ENCODE data around the gene SKP2.

The SKP2 gene

GRCh38 chr5:36156619-36157018 lies 4.7 kb downstream of the SKP2 start:
- Histone ChIP-seq H3K4me1 (ENCODE audit: insufficient read depth, low read length) (peaks cover 63% of the 10 kb centered on the region), H3K27me3 (ENCODE audit: insufficient read depth, low read length, poor library complexity) (no peaks in the 10 kb centered on the region), H3K79me2 (ENCODE audit: insufficient read depth, low read length) (peaks cover 98% of the 10 kb centered on the region), H3K36me3 (ENCODE audit: insufficient read depth, low read length) (peaks cover 87% of the 10 kb centered on the region), H4K20me1 (ENCODE audit: insufficient read depth, low read length) (peaks cover 40% of the 10 kb centered on the region; the same call in 1 of the 2 replicates), H2AFZ (ENCODE audit: low read depth, low read length) (no peak overlapping the region), H3K9ac (ENCODE audit: low read depth, low read length) (no peak overlapping the region), H3K4me3 (ENCODE audit: low read depth in 1 of 2, low read length in 2 of 2) (no peak overlapping the region), H3K4me2 (ENCODE audit: insufficient read depth, low read length) (peak overlapping the region; percentile 88; the same call in 1 of the 2 replicates), H3K9me3 (ENCODE audit: insufficient read depth, low read length, severe bottlenecking) (no peaks in the 10 kb centered on the region), H3K27ac (ENCODE audit: low read length) (no peak overlapping the region)
- no peak for DNase-seq
- ATAC-seq (ENCODE audit: insufficient read depth, low read depth): no peak
- TF ChIP-seq CTCF (IDR thresholded peaks at IDR 0.05; ENCODE audit: borderline replicate concordance, extremely low read depth, low read length, poor library complexity, severe bottlenecking) (no peak), EZH2 (IDR thresholded peaks at IDR 0.05; ENCODE audit: borderline replicate concordance, low read depth, low read length, severe bottlenecking) (no peak)

GRCh38 chr5:36158144-36158543 lies 6.2 kb downstream of the SKP2 start:
- Histone ChIP-seq H3K4me1 (ENCODE audit: insufficient read depth, low read length) (peaks cover 58% of the 10 kb centered on the region), H3K9ac (ENCODE audit: low read depth, low read length) (no peak overlapping the region), H3K9me3 (ENCODE audit: insufficient read depth, low read length, severe bottlenecking) (no peaks in the 10 kb centered on the region), H3K36me3 (ENCODE audit: insufficient read depth, low read length) (peaks cover 98% of the 10 kb centered on the region), H4K20me1 (ENCODE audit: insufficient read depth, low read length) (peaks cover 47% of the 10 kb centered on the region; the same call in 1 of the 2 replicates), H2AFZ (ENCODE audit: low read depth, low read length) (no peak overlapping the region), H3K4me3 (ENCODE audit: low read depth in 1 of 2, low read length in 2 of 2) (no peak overlapping the region), H3K79me2 (ENCODE audit: insufficient read depth, low read length) (peaks cover 100% of the 10 kb centered on the region), H3K4me2 (ENCODE audit: insufficient read depth, low read length) (peak overlapping the region; percentile 27; the same call in 1 of the 2 replicates), H3K27me3 (ENCODE audit: insufficient read depth, low read length, poor library complexity) (no peaks in the 10 kb centered on the region), H3K27ac (ENCODE audit: low read length) (no peak overlapping the region)
- no peak for ATAC-seq (ENCODE audit: insufficient read depth, low read depth)
- DNase-seq: no peak
- TF ChIP-seq EZH2 (IDR thresholded peaks at IDR 0.05; ENCODE audit: borderline replicate concordance, low read depth, low read length, severe bottlenecking): no peak
- no peak for TF ChIP-seq CTCF (IDR thresholded peaks at IDR 0.05; ENCODE audit: borderline replicate concordance, extremely low read depth, low read length, poor library complexity, severe bottlenecking)

- peaks cover 98% of the 10 kb centered on the region for H3K36me3 ChIP-seq (ENCODE audit: insufficient read depth, low read length)
- no peak overlapping the region for H3K9ac ChIP-seq (ENCODE audit: low read depth, low read length)
- H3K4me1 ChIP-seq (ENCODE audit: insufficient read depth, low read length): peaks cover 34% of the 10 kb centered on the region
- H3K4me2 ChIP-seq (ENCODE audit: insufficient read depth, low read length): peak overlapping the region; percentile 27
- no peaks in the 10 kb centered on the region for H3K27me3 ChIP-seq (ENCODE audit: insufficient read depth, low read length, poor library complexity)
- H3K9me3 ChIP-seq (ENCODE audit: insufficient read depth, low read length, severe bottlenecking): no peaks in the 10 kb centered on the region
- H3K27ac ChIP-seq (ENCODE audit: low read length): no peak overlapping the region
- peaks cover 97% of the 10 kb centered on the region for H3K79me2 ChIP-seq (ENCODE audit: insufficient read depth, low read length)
- no peak overlapping the region for H2AFZ ChIP-seq (ENCODE audit: low read depth, low read length)
- H3K4me3 ChIP-seq (ENCODE audit: low read depth in 1 of 2, low read length in 2 of 2): no peak overlapping the region
- no peak for ATAC-seq (ENCODE audit: insufficient read depth, low read depth)
- no peak for DNase-seq
- TF ChIP-seq CTCF (IDR thresholded peaks at IDR 0.05; ENCODE audit: borderline replicate concordance, extremely low read depth, low read length, poor library complexity, severe bottlenecking) (no peak), EZH2 (IDR thresholded peaks at IDR 0.05; ENCODE audit: borderline replicate concordance, low read depth, low read length, severe bottlenecking) (no peak)
- H4K20me1 ChIP-seq (ENCODE audit: insufficient read depth, low read length): peaks cover 57% of the 10 kb centered on the region; the same call in 1 of the 2 replicates
Measured at GRCh38 chr5:36160617-36161016, 8.7 kb downstream of the SKP2 start.

Measured in DND-41 (cell line).